GM23248 (cell line): Measurements from ENCODE around the gene SH3RF1. TPM values are rescaled to one million over a fixed set of nuclear protein-coding genes. Genes with fewer than 3 reads are reported as not detected.

Experiments used
- DNase-seq: peaks from one replicate; pipeline ENCODE4 v3.0.0-alpha.2; 2015
- H2AFZ ChIP-seq: fragments of 200-600 bp; sonication (generic); 2 replicates; pipeline ENCODE4 v1.6.1; 2016; ENCODE audit warnings: antibody characterized with exemption
- H3F3A ChIP-seq: fragments of 200-600 bp; sonication (generic); 2 replicates; pipeline ENCODE4 v1.6.1; 2016; ENCODE audit warnings: mild to moderate bottlenecking, antibody characterized with exemption, mixed run types; ENCODE audit not compliant: insufficient read depth
- H3K27ac ChIP-seq: fragments of 200-600 bp; sonication (generic); 2 replicates; pipeline ENCODE4 v1.5.1; 2016; ENCODE audit warnings: mild to moderate bottlenecking
- H3K27me3 ChIP-seq: fragments of 200-600 bp; sonication (generic); replicated peaks from 2 replicates; pipeline ENCODE4 v1.6.1; 2016; ENCODE audit warnings: mild to moderate bottlenecking; ENCODE audit not compliant: insufficient read depth
- H3K36me3 ChIP-seq: fragments of 200-600 bp; sonication (generic); 2 replicates; pipeline ENCODE4 v1.6.1; 2016; ENCODE audit warnings: low read depth, mild to moderate bottlenecking
- H3K4me1 ChIP-seq: fragments of 200-600 bp; sonication (generic); 2 replicates; pipeline ENCODE4 v1.6.1; 2016; ENCODE audit warnings: mild to moderate bottlenecking; ENCODE audit not compliant: insufficient read depth
- H3K4me2 ChIP-seq: fragments of 200-600 bp; sonication (generic); one replicate; pipeline ENCODE4 v1.6.1; 2016; ENCODE audit warnings: mild to moderate bottlenecking; ENCODE audit not compliant: unreplicated experiment
- H3K4me3 ChIP-seq: fragments of 200-600 bp; sonication (generic); 2 replicates; pipeline ENCODE4 v1.5.1; 2016; ENCODE audit warnings: mild to moderate bottlenecking
- H3K79me2 ChIP-seq: fragments of 200-600 bp; sonication (generic); 2 replicates; pipeline ENCODE4 v1.6.1; 2016; ENCODE audit warnings: mild to moderate bottlenecking; ENCODE audit not compliant: insufficient read depth
- H3K9ac ChIP-seq: fragments of 200-600 bp; sonication (generic); 2 replicates; pipeline ENCODE4 v1.6.1; 2016; ENCODE audit warnings: mild to moderate bottlenecking
- H3K9me2 ChIP-seq: fragments of 200-600 bp; sonication (generic); 2 replicates; pipeline ENCODE4 v1.6.1; 2016; ENCODE audit warnings: mixed run types, mild to moderate bottlenecking, moderate library complexity; ENCODE audit not compliant: insufficient read depth
- H3K9me3 ChIP-seq: fragments of 200-600 bp; sonication (generic); one replicate; pipeline ENCODE4 v1.6.1; 2017; ENCODE audit warnings: low read depth
- H4K20me1 ChIP-seq: fragments of 200-600 bp; sonication (generic); 2 replicates; pipeline ENCODE4 v1.6.0; 2016; ENCODE audit not compliant: insufficient read depth
- EZH2 ChIP-seq: fragments of 200-600 bp; sonication (generic); IDR thresholded peaks from 2 replicates; pipeline ENCODE4 v1.6.1; 2018; ENCODE audit warnings: antibody characterized with exemption, mild to moderate bottlenecking; ENCODE audit not compliant: insufficient read depth, poor library complexity, severe bottlenecking
- EZH2phosphoT487 ChIP-seq: fragments of 200-600 bp; sonication (generic); IDR thresholded peaks from 2 replicates; pipeline ENCODE4 v1.6.1; 2018; ENCODE audit warnings: antibody characterized with exemption, moderate library complexity, mild to moderate bottlenecking, low read depth; ENCODE audit not compliant: insufficient read depth
- WGBS, 2 experiments: methylation state at CpG; one replicate each; pipeline ENCODE4 v1.1.6; 2015 to 2017; ENCODE audit warnings: low lambda C conversion rate in 2 of 2, low coverage in 1 of 2; ENCODE audit errors: missing lambda C conversion rate in 2 of 2; 5-methylcytosine and 5-hydroxymethylcytosine counted together
- in situ Hi-C: fragments of 300-500 bp; cut with MboI; formaldehyde crosslinking; loops from 2 replicates; pipeline ENCODE4 v1.15.0; 2020
- polyA plus RNA-seq: library from polyadenylated mRNA; unstranded; fragments of >200 nt; fragmentation: Nextera tagmentation; extraction: Ambion mirVana; gene quantifications from 2 replicates; pipeline ENCODE4 v1.2.1, GENCODE V29; 2016
- total RNA-seq: library from RNA; depleted of rRNA; stranded (reverse); fragments of >200 nt; shearing (Covaris generic); gene quantifications from 2 replicates; pipeline ENCODE4 v1.2.3, GENCODE V29; 2014

The SH3RF1 gene
- total and polyA plus RNA-seq, 2 experiments from 2014 or later, result 28.3 to 55.5 TPM

- Histone ChIP-seq H3K9me2 (no peaks in the 10 kb centered on the region), H3K4me3 (no peak overlapping the region), H3K4me2 (peak overlapping the region; percentile 10), H3K36me3 (0 out of 2 replicates have a peak, but pooled peaks cover 2% of the 10 kb centered on the region), H3K79me2 (peaks cover 100% of the 10 kb centered on the region), H3F3A (peaks cover 56% of the 10 kb centered on the region), H3K9ac (no peak overlapping the region), H3K4me1 (peaks cover 40% of the 10 kb centered on the region), H4K20me1 (peaks cover 4% of the 10 kb centered on the region), H2AFZ (no peak overlapping the region), H3K27ac (peak overlapping the region; percentile 33), H3K9me3 (no peaks in the 10 kb centered on the region), H3K27me3 (no peaks in the 10 kb centered on the region)
- DNase-seq, result no peak
- TF ChIP-seq EZH2phosphoT487 (no peak), EZH2 (no peak)
- WGBS, 2 experiments, result 76% methylated on average over 3 of the region's 3 CpGs
- in situ Hi-C loops, result no loop called here
Measured at GRCh38 chr4:169208090-169208455, 62.7 kb downstream of the SH3RF1 start.

GRCh38 chr4:169207436-169208089 lies 63.2 kb downstream of the SH3RF1 start:
- no peaks in the 10 kb centered on the region for H3K9me2 ChIP-seq
- no peak overlapping the region for H3K9ac ChIP-seq
- H3K9me3 ChIP-seq, result no peaks in the 10 kb centered on the region
- WGBS, 2 experiments, result 94 to 98% methylated on average over 2 of the region's 2 CpGs
- no peak for DNase-seq
- H3K27ac ChIP-seq, result no peak overlapping the region
- in situ Hi-C loops, result no loop called here
- H4K20me1 ChIP-seq, result peaks cover 4% of the 10 kb centered on the region
- peaks cover 43% of the 10 kb centered on the region for H3K4me1 ChIP-seq
- H3F3A ChIP-seq, result peaks cover 58% of the 10 kb centered on the region
- peaks cover 100% of the 10 kb centered on the region for H3K79me2 ChIP-seq
- H2AFZ ChIP-seq, result no peak overlapping the region
- no peak overlapping the region for H3K4me3 ChIP-seq
- TF ChIP-seq EZH2 (no peak), EZH2phosphoT487 (no peak)
- no peaks in the 10 kb centered on the region for H3K27me3 ChIP-seq
- no peaks in the 10 kb centered on the region for H3K36me3 ChIP-seq
- H3K4me2 ChIP-seq, result no peak overlapping the region

DNA sequence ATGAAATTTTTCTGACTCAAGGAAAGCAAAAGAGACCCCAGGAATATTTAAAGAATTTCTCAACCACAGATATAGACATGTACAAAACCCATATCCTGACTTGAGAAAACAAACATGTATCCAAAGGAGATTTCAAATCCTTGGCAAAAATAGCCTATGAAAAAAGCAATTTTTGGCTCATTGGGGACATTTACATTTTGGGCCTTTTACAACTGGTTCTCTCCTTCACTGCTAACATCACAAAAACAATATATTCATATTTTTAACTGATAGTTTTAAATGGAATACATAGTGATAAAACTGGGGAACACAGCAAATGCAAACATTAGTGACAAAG lies 65.0 kb downstream of the SH3RF1 start:
- Histone ChIP-seq H3K9me3 (no peaks in the 10 kb centered on the region), H4K20me1 (peaks cover 4% of the 10 kb centered on the region), H3K4me2 (no peak overlapping the region), H3K4me3 (no peak overlapping the region), H2AFZ (no peak overlapping the region), H3K79me2 (peaks cover 100% of the 10 kb centered on the region), H3K36me3 (no peaks in the 10 kb centered on the region), H3K27me3 (no peaks in the 10 kb centered on the region), H3K9me2 (no peaks in the 10 kb centered on the region), H3K9ac (no peak overlapping the region), H3F3A (peaks cover 71% of the 10 kb centered on the region), H3K27ac (peak overlapping the region; percentile 16; the same call in 1 of the 2 replicates), H3K4me1 (peaks cover 62% of the 10 kb centered on the region)
- TF ChIP-seq EZH2, result no peak
- no peak for TF ChIP-seq EZH2phosphoT487
- in situ Hi-C loops, result no loop called here
- DNase-seq, result no peak

GRCh38 chr4:169205075-169205743 lies 65.5 kb downstream of the SH3RF1 start:
- peak; percentile 42 for DNase-seq
- TF ChIP-seq EZH2phosphoT487 (no peak), EZH2 (no peak)
- no peak overlapping the region for H2AFZ ChIP-seq
- H3K9me3 ChIP-seq, result no peaks in the 10 kb centered on the region
- 69 to 73% methylated on average over 3 of the region's 3 CpGs for WGBS, 2 experiments
- H4K20me1 ChIP-seq, result peaks cover 8% of the 10 kb centered on the region
- no peak overlapping the region for H3K4me3 ChIP-seq
- H3K9me2 ChIP-seq, result no peaks in the 10 kb centered on the region
- H3K4me2 ChIP-seq, result peak overlapping the region; percentile 46
- peaks cover 100% of the 10 kb centered on the region for H3K79me2 ChIP-seq
- no peaks in the 10 kb centered on the region for H3K36me3 ChIP-seq
- H3F3A ChIP-seq, result peaks cover 75% of the 10 kb centered on the region
- in situ Hi-C loops, result no loop called here
- peaks cover 67% of the 10 kb centered on the region for H3K4me1 ChIP-seq
- no peak overlapping the region for H3K9ac ChIP-seq
- peak overlapping the region; percentile 17; the same call in 1 of the 2 replicates for H3K27ac ChIP-seq
- H3K27me3 ChIP-seq, result no peaks in the 10 kb centered on the region
